T-helper 1 cell treated with Interleukin-12 subunit alpha and Interleukin-12 subunit beta and Interleukin-4 antibody, amounts not matched to agents 30 ng/mL and 1 ng/mL, for 36 hours (primary cell): ENCODE results near the gene TRIM51. TPM values are rescaled to one million over a fixed set of nuclear protein-coding genes. Genes with fewer than 3 reads are reported as not detected.
"Not testable (repeated sequence)": the region's sequence is repeated elsewhere in the genome, so short reads cannot be mapped to it uniquely, and the experiment has no call there.

Experiments
- intact Hi-C: fragments of 100-400 bp; cut with micrococcal nuclease; formaldehyde crosslinking; loops from one replicate; pipeline ENCODE4 v1.15.1; 2024
- total RNA-seq: library from RNA; stranded (reverse); gene quantifications from 2 replicates; pipeline ENCODE4 v1.2.3, GENCODE V29; 2022

Gene TRIM51, protein sequence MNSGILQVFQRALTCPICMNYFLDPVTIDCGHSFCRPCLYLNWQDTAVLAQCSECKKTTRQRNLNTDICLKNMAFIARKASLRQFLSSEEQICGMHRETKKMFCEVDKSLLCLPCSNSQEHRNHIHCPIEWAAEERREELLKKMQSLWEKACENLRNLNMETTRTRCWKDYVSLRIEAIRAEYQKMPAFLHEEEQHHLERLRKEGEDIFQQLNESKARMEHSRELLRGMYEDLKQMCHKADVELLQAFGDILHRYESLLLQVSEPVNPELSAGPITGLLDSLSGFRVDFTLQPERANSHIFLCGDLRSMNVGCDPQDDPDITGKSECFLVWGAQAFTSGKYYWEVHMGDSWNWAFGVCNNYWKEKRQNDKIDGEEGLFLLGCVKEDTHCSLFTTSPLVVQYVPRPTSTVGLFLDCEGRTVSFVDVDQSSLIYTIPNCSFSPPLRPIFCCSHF
- not detected in 2 replicates for total RNA-seq

DNA sequence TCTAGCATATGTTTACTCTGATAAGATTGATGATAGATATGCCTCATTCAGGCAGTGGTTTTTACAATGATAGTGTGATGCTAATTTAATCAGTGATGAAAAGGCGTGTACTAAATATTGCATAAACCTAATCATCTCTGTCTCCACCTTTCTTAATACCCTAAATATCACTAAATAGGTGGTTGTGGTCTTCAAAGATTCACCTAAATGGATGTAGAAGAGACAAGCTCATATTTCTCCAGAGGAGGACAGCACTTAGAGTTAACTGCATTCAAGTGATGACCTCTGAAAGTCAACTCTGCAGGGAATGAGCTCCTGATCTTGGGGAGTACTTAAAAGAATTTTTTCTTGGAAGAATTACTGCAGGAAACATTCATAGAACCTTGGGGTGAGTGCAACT, at the start of gene TRIM51:
TSS of gene TRIM51 (plus strand) at position 301 of the 400 bp plus-strand sequence. CDS start 2,132 bp downstream, outside the sequence.
- intact Hi-C loops, result not testable (repeated sequence)

DNA sequence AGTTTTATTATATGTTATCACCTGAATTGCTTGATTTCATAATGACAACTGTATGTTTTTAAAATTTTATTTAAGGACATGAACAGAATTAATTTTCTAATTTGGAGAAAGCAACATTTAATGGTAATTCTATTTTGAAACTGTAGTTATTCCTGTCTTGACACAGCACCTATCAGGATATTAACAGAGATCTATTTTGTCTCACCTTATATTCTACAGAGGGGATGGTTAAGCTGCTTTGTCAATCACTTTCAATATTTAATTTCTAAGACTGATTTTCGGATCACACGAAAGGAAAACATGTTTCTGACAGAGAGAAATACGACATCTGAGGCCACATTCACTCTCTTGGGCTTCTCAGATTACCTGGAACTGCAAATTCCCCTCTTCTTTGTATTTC, 44.6 kb upstream of the TRIM51 start, which contains the start of gene OR5D16:
TSS of gene OR5D16 (plus strand) at position 301 of the 400 bp plus-strand sequence. CDS start at position 301, 0 bp downstream.
- intact Hi-C loops, result no loop called here

DNA sequence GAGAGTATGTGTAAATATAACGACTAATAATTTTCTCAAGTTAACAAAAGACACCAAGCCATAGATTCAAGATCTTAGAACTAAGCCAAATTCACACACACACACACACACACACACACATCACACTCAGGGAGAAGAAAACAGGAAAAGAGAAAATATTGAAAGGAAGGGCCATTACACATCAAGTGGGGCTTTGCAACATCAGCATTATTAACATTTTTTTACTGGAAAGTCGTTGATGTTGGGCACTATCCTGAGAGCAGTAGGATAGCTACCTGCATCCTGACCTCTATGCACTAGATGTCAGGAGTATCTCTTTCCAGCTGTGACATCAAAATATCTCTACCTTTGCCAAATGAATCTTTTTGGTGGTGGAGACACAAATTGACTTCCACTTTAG, 35.6 kb upstream of the TRIM51 start:
- intact Hi-C loops, result no loop called here

DNA sequence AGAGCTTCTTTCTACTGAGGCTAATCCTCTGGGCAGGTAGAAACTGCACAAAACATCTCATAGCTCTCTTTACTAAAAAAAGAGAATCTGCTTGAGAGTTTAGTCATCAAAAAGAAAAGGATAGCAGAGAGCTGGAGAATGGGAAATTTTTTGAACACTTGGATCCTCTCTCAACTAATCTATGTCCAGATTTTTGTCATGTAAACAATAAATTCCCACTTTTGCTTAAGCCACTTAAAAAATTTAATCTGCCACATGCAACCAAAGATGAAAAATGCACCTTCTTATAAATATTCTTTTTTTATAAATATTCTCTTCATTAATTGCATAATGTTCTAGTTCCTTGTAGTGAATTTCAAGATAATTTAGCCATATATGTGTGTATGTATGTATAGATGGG, 34.1 kb upstream of the TRIM51 start:
- intact Hi-C loops, result no loop called here

DNA sequence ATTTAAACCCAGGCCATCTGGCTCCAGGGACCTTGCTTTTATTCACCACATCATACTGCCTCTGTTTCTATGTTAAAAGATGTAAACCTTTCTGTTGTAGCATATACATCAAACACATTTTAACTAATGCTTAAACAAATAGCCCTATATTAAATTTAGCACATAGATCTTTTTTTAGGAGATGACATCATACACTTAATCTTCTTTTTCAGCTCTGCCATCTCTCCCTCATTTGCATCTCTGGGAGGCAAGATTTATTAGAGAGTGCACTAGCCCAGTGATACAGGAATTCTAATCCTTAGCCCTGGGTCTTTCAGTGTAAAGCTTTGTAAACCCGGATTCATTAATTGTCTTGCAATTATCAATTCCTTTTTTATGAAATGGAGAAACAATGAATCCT, 31.0 kb upstream of the TRIM51 start:
- intact Hi-C loops, result no loop called here

DNA sequence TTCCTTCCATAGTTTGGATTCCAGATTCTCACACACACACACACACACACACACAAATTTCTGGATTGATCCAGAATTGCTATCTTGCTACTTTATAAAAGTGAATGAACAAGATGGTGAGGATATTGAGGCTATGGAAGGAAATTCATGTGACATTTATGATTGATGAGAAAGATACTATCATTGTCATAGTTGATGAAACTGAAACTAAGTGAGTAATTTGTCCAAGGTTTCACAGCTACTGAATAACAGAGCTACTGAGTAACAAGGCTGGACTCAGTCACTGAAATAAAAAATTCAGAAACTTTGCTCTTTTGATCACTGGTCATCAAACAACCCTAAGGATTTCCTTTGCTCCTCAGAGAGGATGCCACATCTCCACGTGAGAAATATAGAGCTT, 28.4 kb upstream of the TRIM51 start:
- intact Hi-C loops, result no loop called here

DNA sequence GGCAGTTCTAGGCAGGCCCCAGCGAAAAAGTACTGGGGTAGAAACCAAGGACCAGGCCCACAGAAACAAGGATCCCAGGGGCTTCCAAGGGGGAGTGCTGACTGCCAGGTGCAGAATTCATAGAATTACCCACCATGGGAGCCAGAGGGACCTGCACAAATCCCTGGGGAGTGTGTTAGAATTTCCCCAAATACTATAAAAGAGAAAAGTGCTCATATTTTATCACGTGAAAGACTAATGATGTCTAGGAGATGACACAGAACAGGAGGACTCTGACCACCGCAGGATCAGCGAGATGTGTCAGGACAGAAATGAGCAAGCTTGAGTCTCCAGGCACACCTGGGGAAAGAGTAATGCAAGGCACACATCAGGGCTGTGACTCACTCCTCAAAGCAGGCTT, 15.7 kb upstream of the TRIM51 start:
- intact Hi-C loops, result not testable (repeated sequence)

DNA sequence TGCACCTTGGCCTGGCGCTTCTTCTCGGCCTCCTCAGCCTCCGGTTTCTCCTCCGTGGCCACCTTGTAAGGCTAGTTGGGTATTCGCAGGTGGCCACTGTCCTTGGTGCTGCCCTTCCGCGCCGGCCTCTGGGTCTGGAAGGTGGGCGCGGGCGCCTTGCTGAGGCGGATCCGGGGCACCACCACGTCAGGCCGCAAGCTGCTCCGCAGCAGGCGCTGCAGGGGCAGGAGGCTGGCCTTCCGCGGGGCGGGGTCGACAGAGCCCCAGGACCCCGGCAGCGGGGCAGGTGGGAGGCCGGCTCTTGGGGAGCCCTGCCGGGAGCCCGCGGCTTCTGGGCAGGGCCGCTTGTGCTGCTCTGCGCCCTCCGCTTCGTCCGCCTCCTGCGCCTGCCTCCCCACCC, 10.4 kb upstream of the TRIM51 start:
- intact Hi-C loops, result not testable (repeated sequence)

DNA sequence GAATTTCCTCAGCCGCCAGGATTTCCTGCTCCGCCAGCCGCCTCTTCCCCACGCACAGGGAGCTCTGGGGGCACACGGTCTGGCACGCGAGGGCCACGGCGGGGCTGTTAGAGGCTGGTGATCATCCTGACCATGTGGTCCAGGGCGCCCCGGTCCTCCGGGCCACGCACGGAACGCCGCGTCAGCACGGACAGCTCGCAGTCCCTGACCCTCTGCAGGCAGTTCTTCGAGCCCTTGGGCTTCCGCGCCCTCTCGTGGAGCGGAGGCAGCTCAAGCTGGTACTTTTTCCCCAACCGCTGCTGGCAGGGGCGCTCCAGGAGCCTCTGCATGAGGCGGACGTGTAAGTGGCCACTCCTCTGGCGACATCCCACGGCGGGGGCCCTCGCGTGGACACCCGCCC, 10.0 kb upstream of the TRIM51 start:
- intact Hi-C loops, result not testable (repeated sequence)

DNA sequence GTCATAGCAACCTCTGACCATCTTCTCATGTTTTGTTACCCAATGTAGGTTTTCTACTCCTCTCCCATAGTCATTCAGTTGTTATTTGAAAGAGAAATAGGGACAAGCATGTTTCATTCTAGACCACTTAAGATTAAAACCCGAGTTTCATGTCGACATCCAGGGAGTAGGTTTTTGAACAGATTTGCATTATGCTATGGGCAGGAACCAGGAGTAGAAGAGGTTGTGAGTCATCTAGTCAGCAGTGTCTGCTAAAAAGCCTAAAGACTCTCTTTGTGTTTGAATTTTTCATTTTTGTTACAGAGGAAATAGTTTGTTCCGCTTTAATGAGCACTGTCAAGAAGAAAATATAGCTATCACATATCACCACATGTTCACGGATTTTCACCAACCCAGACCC, 1.9 kb downstream of the TRIM51 start:
- intact Hi-C loops, result not testable (repeated sequence)

DNA sequence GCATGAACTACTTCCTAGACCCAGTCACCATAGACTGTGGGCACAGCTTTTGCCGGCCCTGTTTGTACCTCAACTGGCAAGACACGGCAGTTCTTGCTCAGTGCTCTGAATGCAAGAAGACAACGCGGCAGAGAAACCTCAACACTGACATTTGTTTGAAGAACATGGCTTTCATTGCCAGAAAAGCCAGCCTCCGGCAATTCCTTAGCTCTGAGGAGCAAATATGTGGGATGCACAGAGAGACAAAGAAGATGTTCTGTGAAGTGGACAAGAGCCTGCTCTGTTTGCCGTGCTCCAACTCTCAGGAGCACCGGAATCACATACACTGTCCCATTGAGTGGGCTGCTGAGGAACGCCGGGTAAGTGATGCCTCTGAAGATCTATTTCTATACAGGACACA, 2.4 kb downstream of the TRIM51 start:
- intact Hi-C loops, result not testable (repeated sequence)

DNA sequence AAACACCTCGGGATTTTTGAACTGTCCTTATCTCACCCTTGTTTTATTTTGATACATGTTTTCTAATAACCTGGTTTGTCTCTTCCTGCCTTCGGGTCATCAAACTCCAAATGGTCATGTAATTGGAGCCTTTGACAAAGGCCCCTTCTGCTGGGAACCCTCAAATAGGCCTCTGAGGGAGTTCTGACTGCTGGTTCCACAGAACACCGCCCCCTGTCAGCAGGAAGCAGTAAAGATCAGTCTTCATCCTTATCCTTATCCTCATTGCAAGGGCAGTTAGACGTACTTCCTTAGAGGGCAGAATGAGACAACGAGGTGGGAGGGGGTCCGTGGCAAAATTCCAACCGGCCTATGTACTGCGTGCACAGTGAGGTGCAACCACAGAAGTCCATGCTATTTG, 12.1 kb downstream of the TRIM51 start:
- intact Hi-C loops, result no loop called here

DNA sequence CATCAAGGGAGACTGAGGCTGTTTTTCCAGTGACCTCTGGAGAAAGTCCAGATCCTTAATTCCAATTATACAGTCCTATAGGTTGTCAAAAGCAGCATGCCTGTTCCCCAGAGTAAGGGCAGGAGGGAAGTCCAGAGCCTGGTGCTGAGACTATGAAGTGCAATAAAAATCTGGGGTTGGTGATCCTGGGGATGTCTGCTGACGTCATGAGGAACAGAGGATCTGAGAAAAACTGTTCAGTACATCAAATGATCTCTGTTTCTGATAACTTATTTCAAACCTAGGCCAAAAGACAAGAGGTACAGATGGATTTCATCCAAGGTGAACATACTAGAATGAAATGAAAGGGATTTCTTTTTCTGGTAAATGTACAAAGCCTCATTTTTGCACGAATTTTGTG, 19.2 kb downstream of the TRIM51 start:
- intact Hi-C loops, result no loop called here

DNA sequence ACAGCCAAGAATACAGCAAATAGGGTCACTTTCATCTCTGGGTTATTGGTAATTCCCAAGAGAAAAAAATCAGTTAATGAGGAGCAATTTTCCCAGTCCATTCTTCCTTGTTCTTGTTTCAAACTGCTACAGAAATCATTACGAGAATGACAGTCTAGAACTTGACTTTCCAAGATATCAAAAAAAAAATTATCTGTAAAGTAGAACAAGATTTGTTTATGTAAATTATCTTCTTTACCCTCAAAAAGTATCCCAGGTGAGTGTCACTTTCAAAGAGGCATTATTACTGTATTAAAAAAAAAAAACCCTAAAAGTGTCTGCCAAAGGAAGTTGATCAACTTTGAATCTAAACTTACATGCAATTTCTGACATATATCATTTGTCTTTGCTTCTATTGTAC, 31.4 kb downstream of the TRIM51 start, which contains the start of gene OR5W2:
TSS of gene OR5W2 (minus strand) at position 101 of the 400 bp plus-strand sequence. CDS start at position 101, 0 bp downstream.
- intact Hi-C loops, result no loop called here

DNA sequence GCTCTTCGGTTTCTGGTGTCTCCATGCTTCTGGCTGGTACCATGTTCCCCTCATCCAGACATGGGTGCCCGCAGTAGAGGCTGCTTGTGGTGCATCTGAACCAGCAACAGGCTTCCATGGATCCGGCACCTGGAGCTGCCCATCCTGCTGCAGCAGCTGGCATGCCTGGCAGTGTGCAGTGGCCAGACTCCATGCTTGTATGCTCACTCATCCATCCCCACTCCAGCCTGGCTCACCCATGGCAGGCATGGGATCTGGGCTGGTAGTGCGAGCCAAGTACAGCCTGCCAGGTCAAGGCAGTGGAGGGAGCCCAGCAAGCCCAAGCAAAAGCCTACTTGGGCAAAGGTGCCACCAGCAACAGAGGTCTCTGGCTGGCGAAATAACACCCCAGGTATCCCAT, 37.4 kb downstream of the TRIM51 start:
- intact Hi-C loops, result no loop called here

DNA sequence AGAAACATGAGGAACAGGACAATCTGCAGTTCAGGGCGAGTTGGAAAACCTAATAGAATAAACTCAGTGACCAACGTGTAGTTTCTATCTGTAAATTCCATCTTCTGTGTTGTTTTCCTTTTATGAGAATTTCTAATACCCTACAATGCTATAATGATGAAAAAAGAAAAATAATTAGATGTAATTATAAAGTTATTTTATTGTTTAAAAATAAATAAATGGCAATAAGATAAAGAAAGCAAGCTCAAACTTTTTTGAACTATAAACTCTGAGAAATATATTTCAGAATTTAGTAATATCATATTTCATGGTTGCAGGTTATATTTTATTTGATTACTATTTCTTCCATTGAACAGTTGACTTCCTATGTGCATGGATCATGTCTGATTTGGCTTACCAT, 53.2 kb downstream of the TRIM51 start, which contains the start of gene OR5I1:
TSS of gene OR5I1 (minus strand) at position 101 of the 400 bp plus-strand sequence. CDS start at position 101, 0 bp downstream.
- intact Hi-C loops, result no loop called here

Other genes with a start within 250 kb of the TRIM51 start
- not detected in 2 replicates for gene OR4P4, start 248.2 kb upstream of the TRIM51 start, total RNA-seq
- not detected in 2 replicates for gene OR4S2, start 235.0 kb upstream of the TRIM51 start, total RNA-seq
- gene OR4C6, start 221.1 kb upstream of the TRIM51 start, total RNA-seq, result not detected in 2 replicates
- gene OR5D13, start 109.9 kb upstream of the TRIM51 start, total RNA-seq, result not detected in 2 replicates
- gene OR5D14, start 87.7 kb upstream of the TRIM51 start, total RNA-seq, result not detected in 2 replicates
- gene OR5L1, start 71.9 kb upstream of the TRIM51 start, total RNA-seq, result not detected in 2 replicates
- not detected in 2 replicates for gene OR5D18, start 63.7 kb upstream of the TRIM51 start, total RNA-seq
- gene OR5L2, start 56.1 kb upstream of the TRIM51 start, total RNA-seq, result not detected in 2 replicates
- not detected in 2 replicates for gene OR5D16, start 44.5 kb upstream of the TRIM51 start, total RNA-seq
- not detected in 2 replicates for gene OR5W2, start 31.3 kb downstream of the TRIM51 start, total RNA-seq
- gene OR5I1, start 53.1 kb downstream of the TRIM51 start, total RNA-seq, result not detected in 2 replicates
- not detected in 2 replicates for gene OR10AG1, start 86.6 kb downstream of the TRIM51 start, total RNA-seq
- gene OR5F1, start 111.3 kb downstream of the TRIM51 start, total RNA-seq, result not detected in 2 replicates
- not detected in 2 replicates for gene OR5AS1, start 144.4 kb downstream of the TRIM51 start, total RNA-seq
- not detected in 2 replicates for gene OR8I2, start 210.0 kb downstream of the TRIM51 start, total RNA-seq
- not detected in 2 replicates for gene OR8H2, start 220.4 kb downstream of the TRIM51 start, total RNA-seq
- gene OR8H3, start 239.1 kb downstream of the TRIM51 start, total RNA-seq, result not detected in 2 replicates